HG02884 (cell line): Measurements from ENCODE around the gene PTGFRN.

Experiments used
- ATAC-seq: cut with Tn5 transposase; IDR thresholded peaks from one replicate; pipeline ENCODE4 v1.9.1; 2021; ENCODE audit warnings: mild to moderate bottlenecking, moderate library complexity; ENCODE audit not compliant: unreplicated experiment

The PTGFRN gene

DNA sequence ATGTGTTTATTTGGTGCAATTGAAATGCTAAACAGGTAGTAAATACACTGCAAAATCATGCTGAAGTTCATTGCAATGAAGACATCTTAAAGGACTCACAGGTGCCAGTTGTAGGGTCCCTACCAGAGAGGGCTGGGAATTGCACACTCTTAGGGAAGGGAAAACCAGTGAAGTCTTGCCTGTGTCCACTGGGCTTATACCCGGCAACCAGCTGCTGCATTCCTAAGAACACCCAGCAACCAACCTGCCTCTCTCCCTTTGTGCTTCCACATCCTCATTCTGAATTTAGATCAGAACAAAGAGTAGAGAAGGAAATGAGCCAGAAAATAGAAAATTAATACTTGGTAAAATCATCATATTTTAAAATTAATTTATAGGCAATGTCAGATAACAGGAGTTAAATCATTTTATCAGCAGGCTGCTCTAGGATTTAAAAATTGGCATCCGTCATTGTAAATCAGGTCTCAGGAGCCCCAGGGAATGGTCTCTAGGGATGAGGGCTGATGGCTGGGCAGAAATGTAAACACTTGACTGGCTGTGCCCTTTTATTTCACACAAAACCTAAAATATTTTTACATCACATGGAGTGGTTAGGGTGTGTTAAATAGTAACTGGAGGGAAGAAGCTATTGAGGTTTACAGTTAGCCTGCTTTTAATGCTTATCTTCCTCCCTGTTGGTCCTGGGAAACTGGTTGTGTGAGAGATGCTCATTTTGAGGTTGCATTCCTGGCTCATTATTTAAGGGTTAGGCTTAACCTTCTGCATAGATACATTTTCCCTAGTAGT lies 31.3 kb downstream of the PTGFRN start:
- ATAC-seq: no peak

DNA sequence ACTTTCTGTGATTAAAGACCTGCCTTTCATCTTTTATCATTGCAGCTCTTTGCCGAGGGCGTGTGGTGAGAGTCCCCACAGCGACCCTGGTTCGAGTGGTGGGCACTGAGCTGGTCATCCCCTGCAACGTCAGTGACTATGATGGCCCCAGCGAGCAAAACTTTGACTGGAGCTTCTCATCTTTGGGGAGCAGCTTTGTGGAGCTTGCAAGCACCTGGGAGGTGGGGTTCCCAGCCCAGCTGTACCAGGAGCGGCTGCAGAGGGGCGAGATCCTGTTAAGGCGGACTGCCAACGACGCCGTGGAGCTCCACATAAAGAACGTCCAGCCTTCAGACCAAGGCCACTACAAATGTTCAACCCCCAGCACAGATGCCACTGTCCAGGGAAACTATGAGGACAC lies 32.0 kb downstream of the PTGFRN start:
- ATAC-seq: no peak

DNA sequence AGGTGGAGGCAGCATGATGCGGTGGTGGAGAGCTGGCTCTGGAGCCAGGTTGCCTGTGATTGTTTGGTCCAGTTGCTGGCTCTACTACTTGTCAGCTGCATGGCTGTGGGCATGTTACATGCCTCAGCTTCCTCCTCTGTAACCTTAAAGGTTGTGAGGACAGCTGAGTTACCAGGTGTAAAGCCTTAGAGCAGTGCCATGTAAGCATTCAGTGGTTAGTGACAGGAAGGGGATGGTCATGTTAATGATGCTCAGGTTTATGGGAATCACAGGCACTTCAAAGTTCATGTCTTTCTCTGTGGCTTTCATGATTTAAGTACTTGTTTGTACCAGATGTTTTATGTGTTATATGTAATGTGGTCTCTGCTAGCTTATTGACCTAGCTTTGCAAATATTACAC lies 32.6 kb downstream of the PTGFRN start:
- no peak for ATAC-seq

DNA sequence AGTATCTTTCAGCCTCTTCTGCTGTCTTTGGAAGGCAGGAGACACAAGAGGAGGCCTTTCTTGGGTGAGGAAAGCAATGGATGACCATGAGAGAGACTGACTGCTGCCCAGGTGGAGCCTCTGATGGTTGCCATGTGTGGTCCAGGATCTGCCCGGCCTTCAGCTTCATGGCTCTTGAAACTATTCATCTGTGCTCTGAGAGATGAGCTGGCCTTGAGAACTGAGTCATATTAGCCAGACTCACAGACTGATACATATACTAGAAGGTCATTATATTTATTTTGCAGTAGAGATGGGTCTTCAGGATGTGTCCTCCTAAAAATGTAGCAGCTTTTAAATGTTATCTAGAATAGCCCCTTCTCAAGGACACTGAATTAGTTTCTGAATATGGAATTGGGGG lies 33.7 kb downstream of the PTGFRN start:
- ATAC-seq: no peak

DNA sequence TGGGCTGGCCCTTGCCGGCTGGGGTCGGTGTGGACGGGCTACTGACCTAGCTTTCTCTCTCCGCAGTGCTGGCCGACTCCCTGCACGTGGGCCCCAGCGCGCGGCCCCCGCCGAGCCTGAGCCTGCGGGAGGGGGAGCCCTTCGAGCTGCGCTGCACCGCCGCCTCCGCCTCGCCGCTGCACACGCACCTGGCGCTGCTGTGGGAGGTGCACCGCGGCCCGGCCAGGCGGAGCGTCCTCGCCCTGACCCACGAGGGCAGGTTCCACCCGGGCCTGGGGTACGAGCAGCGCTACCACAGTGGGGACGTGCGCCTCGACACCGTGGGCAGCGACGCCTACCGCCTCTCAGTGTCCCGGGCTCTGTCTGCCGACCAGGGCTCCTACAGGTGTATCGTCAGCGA lies 34.9 kb downstream of the PTGFRN start:
- no peak for ATAC-seq

DNA sequence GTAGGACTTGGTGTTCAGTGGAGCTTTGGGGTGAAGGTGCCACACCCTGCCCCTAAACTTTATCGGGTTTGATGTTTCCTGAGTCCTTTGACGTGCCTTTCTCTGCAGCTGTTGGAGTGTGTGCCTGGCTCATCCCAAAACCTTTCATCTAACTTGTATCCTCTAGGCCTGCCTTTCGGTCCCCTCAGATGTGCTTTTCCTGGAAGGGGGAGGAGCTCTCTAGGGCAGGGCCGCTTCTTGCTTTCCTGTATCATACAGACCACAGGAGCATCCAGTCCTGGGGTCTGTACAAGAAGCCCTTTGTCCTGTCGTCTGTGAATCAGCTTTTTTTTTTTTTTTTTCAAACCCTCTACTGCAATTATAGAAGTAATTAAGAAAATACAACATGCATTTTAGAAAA lies 35.7 kb downstream of the PTGFRN start:
- no peak for ATAC-seq

DNA sequence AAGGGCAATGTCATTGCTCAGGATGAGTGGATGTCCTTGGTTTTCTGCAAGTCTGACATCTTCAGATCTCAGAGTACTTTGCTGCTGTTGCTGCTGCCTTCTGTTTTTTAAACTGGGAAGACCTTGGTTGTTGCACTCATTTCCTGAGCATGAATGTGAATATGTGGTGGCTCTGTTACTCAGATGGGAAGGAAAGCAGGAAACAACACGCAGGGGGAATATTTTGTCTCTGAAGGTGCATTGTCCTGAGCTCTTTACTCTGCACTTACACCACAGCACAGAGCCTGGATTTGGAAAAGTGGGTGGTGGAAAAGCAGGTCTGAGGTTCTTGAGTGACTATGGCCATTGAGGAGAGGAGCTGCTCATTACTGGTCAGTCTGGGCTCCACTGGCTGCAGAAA lies 36.3 kb downstream of the PTGFRN start:
- no peak for ATAC-seq

DNA sequence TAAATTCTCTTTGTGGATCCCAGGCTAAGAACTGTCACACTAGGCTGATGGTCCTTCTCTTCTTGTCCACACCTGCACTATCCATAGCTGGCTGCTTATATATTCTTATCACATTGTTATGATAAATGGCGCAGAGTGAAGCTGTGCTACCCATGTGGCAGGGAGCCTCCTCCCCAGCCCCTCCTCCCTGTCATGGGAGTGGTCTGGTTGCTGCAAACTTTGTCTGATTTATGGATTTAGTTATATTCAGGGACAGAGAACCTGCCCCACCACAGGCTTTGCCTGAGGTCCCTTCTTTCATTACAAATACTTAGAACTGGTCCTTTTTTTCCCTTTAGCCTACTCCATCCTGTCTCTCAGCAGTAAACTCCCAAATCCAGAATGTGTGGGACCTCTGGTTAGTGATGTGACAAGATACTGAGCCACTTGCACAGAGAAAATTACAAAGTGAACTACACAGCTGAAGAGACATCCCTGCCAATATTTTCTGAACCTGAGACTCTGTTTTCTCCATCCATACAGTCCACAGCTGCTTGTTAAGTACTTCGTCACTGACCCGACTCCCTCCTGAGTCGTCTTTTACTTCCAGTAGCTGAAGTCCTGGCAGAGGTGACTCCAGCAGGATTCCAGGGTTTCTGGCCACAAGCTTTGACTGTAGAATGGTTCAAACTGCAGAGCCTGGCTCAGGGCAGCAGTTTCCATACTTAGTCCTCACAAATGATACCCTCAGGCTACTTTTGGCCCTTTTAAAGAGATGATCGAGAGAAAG lies 37.6 kb downstream of the PTGFRN start:
- ATAC-seq: no peak

DNA sequence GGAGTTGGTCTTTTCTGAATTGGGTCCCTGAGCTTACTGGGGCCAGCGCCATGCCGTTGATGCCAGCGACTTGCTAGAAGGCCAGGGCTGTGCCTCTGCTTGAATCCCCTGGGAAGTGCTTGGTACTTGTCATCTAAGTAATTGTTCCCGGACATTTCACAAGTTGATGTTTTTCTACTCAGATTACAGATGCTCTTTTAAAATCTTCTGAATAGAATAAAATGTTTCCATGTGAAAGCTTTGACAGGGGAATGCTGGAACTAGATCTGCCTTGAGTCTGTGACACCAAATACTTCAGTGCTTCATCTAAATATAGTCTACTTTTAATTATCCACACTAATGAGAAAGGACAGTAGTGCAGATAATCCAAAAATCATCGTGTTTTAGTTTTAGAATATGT lies 38.3 kb downstream of the PTGFRN start:
- no peak for ATAC-seq

DNA sequence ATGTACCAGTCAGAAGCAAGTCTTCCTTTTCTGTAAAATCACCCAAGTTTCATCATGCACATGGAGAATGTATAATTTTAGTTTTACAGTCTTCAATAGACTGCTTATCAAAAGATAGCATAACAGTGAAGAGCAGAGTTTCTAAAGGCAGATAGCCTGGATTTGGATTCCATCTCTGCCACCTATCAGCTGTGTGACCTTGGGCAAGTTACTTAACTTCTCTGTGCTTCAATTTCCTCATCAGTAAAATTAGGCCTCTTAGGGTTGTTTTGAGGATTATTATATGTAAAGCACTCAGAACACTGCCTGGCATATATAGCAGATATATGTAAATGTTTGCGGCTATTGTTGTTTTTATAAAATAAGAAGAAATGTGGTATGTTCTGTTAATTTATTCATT lies 38.9 kb downstream of the PTGFRN start:
- no peak for ATAC-seq

DNA sequence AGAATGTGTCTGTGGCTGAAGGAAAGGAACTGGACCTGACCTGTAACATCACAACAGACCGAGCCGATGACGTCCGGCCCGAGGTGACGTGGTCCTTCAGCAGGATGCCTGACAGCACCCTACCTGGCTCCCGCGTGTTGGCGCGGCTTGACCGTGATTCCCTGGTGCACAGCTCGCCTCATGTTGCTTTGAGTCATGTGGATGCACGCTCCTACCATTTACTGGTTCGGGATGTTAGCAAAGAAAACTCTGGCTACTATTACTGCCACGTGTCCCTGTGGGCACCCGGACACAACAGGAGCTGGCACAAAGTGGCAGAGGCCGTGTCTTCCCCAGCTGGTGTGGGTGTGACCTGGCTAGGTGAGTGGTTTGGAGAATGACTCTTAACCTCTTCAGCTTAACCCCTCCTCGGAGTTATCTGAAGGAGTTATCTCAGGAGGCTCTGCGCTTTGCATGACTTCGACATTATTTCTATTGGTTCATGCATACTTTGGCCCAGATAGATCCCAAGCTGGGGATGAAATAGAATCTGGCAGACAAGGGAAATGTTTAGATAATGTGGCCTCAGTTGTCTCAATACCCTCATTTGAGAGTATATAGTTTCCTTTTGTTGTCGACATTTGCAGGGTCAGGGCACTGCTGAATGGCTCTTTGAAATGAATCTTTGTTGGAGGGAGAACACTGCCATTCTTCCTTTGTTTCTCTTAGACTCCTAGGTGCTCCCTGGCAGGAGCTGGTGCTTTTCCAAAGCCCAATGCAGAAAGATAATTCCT lies 39.7 kb downstream of the PTGFRN start:
- no peak for ATAC-seq

DNA sequence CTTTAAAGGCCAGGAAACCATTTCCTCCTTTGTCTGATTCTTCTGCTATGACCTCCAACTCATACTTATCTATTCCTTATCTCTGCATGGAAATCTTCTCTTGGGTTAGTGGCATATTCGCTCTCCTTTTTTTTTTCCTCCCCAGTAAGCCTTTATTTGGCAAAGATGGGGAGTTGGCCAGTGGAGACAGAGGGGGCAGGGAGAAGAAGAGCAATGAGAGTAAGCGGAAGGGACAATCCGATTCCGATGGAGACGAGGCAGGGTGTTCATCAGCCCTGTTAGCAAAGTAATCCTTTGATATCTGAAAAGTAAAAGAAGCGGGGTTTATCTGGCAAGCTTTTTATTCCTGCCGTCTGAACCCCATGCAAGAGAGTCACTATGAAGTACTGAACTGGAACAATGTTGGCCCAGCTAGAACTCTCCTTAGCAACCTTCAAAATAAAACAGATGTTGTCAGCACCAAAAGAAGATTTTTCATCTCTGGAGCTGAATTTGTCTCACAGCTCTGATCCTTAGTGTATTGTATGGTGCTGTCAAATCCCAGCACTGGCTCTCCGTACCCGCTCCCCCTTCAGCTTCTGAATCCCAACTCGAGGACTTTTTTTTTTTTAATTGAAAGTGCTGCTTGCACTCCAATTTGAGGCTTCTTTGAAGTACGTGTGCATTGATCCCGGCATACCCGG lies 40.9 kb downstream of the PTGFRN start:
- ATAC-seq: no peak

DNA sequence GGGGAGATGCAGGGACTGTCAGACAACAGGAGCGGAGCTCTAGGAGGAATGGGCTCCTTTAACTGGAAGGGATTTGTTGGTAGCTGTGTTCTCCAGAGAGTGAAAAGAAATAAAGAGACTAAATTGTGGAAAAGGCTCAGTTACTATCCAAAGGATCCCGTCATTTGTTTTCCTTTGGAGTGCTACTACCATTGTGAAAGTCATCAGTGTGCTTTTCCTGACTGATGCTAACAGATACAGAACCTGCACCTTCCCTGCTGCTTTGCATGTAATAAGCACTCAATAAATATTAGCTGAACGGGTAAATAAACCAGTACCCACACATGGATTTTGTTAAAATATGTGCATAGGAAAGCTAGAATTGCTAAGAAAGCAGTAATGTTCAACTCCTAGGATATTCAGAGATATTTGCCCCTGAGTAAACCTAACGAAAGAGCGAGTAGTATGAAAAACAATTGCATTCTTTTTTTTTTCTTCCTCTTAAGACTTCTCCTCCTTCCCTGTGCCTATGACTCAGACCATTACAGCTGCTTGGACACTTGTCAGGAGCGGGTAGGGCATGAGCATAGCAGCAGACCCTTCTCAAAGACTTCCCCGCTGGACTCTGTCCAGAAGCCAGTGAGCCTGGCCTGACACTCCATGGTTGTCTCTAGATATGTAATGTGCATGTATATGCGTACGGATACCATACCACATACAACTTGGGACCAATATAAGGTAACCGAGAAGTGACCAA lies 41.7 kb downstream of the PTGFRN start:
- ATAC-seq: no peak

DNA sequence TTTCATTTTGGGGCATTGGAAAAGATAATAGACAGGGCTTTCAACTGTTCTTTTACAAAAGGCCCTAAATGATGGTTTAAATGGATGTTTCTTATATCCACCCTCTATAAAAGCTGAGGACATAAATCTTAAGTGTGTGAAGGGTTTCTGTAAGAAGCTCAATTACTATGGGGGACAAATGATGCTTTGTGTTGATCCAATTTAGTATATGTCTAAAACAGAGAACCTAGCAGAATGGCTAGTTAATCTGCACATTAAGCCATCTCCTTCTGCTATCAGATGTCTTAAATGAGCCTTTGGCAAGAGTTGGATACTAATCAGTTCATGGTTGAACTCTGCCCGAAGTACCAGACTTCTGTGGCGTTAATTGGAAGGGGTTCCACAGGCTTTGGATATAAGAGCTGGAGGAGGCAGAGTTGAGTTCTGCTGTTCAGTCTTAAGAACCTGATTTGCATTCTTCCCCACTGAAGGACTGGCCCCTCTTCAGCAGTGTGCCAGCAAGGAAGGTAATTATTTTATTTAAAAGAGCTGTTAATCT lies 43.1 kb downstream of the PTGFRN start:
- ATAC-seq: no peak

DNA sequence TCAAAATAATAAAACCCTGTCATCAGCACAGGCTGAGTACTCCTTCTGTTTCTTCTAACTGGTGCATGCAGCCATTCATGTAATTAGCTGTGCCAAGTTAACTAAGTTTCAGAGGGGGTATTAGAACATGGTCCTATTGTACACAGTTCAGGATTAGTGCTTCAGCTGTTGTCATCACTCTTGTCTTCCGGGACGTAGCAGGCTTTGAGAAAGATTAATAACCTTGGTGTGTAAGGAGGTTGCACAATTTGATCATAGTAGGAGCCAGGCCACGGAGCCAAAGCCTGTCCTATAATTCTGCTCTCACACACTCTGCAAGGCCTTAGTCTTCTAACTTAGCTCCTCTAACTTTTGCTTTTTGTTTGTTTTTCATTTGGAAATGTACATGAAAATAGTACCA lies 44.7 kb downstream of the PTGFRN start:
- ATAC-seq: no peak

DNA sequence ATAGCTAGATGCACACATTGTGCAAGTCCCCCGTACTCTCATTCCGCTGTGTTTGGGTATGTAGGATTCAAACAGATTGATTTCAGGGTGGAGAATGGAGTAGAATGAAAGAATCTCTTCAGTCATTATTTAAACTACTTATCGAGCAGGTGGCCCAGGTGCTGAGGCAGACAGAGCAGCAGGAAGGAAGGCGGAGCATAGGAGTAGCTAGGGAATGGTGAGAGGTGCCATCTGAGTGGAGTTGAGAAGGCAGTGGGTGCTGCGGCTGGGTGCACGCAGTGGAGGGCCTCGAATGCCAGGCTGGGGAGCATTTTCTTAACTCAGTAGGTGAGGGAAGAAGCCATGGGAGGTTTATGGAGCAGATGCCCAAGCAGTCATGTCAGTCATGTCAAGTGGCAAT lies 46.7 kb downstream of the PTGFRN start:
- no peak for ATAC-seq

DNA sequence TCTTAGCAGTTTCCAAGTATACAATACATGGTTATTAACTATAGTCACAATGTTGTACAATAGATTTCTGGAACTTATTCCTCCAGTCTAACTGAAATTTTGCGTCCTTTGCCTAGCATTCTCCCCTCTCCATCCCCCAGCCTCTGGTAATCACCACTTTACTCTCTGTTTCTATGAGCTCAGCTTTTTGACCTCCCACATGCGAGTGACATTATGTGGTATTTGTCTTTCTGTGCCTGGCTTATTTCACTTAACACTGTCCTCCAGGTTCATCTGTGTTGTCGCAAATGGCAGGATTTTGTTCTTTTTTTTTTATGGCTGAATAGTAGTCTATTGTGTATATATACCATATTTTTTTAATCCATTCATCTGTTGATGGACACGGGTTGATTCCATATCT lies 47.9 kb downstream of the PTGFRN start:
- ATAC-seq: no peak

DNA sequence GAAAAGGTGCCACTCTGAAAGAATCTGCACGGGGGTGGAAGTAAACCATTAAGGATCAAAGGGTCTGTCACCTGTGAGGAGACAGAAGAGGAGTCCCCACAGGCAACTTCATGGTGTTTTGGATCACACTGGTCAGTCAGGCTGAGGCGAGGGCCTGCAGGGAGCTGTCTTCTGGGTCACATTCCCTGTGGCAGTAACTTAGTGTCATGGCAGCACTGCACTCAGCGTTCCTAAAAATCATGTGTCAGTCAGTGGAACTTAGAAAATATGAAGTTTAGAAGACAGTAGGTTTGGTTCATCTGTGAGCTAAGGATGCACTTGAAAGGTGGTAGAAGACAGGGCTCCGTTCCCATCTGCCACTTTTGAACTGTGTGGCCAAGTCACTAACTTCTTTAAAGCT lies 48.4 kb downstream of the PTGFRN start:
- no peak for ATAC-seq

DNA sequence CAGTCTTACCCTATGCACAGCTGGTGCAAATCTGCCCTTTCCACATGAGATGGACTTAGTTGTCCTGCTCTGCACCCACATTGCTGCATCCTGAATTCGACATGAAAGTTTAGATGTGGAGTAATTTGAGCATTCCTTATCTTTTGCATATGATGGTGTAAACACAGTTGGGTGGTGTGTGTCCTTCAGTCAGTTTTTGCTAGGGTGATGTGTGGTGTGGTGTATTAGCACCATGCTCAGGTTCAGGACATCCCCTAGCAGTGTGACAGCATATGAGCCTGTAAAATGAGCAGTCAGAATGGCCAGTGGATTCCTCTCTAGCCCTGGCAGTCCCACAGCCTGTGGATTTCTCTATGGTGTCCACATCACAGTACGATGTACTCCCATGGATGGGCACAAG lies 49.3 kb downstream of the PTGFRN start:
- no peak for ATAC-seq

DNA sequence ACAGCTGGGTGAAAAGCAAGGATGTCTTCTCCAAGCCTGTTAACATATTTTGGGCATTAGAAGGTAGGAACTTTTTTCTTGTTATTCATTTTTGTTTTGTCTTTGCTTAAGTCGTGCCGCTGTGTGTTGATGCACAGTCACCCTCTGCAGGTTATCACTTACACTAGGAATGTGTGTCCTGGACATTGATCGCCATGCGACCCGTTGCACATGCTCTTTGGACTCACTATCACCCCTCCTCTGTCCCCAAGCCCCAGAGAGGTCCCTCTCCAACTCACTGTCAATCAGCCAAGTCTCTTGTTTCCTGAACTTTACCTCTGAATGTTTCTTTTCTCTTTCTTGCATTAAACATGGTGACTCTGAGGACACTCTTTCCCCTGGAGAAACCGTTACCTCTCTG lies 51.9 kb downstream of the PTGFRN start:
- ATAC-seq: no peak
